ENCODE measurements around the gene ICAM2.

DNA sequence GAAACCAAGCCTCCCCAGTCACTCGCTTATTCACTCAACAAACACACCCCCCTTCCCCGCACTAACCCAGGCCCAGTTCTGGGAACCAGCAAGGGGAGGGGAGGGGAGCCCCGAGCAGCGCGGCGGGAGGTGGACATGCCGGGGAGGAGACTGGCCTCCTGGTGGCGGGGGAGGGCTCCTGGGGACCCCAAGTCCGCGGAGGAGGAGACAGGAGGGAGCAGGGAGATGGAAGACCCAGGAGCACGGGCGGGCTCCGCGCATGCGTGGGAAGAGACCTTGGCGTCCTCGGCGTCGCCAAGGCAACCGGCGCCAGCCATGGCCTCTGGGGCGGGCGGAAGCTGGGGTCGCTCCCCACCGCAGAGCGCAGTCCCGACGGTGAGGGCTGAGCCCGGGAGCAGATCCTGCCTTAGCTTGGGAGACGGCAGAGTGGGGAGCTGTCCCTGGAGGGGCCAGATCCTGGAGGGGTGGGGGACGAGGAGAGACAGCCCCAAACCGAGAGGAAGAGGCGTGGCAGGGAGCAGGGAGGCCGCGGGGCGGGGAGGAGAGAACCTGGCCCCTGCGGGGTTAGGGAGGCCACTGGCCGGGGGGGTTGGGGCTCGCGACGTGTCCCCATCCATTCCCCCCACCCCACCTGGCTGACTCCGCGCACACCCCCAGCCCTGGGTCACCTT lies 22.2 kb downstream of the ICAM2 start, which contains the start of gene PRR29:
- TF ChIP-seq, protein P1, sequence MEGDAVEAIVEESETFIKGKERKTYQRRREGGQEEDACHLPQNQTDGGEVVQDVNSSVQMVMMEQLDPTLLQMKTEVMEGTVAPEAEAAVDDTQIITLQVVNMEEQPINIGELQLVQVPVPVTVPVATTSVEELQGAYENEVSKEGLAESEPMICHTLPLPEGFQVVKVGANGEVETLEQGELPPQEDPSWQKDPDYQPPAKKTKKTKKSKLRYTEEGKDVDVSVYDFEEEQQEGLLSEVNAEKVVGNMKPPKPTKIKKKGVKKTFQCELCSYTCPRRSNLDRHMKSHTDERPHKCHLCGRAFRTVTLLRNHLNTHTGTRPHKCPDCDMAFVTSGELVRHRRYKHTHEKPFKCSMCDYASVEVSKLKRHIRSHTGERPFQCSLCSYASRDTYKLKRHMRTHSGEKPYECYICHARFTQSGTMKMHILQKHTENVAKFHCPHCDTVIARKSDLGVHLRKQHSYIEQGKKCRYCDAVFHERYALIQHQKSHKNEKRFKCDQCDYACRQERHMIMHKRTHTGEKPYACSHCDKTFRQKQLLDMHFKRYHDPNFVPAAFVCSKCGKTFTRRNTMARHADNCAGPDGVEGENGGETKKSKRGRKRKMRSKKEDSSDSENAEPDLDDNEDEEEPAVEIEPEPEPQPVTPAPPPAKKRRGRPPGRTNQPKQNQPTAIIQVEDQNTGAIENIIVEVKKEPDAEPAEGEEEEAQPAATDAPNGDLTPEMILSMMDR (IDR thresholded peaks at IDR 0.05), result no peak
- no peak for TF ChIP-seq POLR2A (IDR thresholded peaks at IDR 0.05)
- TF ChIP-seq EP300 (IDR thresholded peaks at IDR 0.05), result no peak

Data from tibial nerve (tissue), 4 donors.